Activated naive CD4-positive, alpha-beta T cell (primary cell): ENCODE data around the gene CBARP.
"Not testable (repeated sequence)": the region's sequence is repeated elsewhere in the genome, so short reads cannot be mapped to it uniquely, and the experiment has no call there.

ENCODE experiments used
- DNase-seq, 4 experiments: peaks; one replicate each; lab custom pipeline; 2025; lab: John Stamatoyannopoulos, UW

CBARP gene

DNA sequence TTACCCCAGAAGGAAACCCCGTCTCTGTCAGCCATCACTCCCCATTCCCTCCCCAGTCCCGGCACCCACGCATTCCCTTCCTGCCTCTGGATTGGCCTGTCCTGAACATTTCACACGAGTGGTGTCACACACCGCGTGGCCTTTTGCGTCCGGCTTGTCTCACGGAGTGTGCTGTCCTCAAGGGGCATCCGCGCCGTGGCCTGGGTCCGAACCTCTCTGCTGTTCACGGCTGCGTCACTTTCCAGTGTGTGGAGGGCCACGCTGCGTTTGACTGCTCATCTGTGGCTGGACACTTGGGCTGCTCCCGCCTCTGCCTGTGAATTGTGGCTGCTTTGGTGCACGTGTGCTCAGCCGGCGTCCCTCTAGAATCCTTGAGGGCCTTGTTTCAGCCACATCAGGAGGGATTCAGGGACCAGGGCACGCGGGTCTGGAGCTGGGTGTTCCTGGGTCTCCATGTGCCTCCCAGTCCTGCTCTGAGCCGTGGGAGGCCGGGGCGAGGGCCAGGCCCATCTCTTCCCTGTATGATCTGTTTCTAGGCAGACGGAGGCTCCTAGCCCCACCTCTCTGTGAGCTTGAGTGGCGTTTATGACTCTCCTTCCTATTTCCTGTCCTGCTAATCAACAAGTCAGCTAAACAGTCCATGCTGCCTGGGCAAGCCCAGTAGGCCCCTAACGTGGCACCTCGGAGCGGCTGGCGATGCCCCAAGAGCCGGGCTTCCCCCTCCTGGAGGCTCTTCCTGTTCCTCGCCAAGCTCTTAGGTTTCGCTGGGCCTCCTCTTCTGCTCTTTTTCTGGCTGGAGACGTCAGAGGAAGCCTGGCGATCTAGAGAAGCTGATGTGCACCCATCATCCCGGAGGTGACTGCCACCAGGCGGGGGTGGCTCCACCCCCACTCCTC is 24.2 kb downstream of the CBARP start:
- DNase-seq = no peak

DNA sequence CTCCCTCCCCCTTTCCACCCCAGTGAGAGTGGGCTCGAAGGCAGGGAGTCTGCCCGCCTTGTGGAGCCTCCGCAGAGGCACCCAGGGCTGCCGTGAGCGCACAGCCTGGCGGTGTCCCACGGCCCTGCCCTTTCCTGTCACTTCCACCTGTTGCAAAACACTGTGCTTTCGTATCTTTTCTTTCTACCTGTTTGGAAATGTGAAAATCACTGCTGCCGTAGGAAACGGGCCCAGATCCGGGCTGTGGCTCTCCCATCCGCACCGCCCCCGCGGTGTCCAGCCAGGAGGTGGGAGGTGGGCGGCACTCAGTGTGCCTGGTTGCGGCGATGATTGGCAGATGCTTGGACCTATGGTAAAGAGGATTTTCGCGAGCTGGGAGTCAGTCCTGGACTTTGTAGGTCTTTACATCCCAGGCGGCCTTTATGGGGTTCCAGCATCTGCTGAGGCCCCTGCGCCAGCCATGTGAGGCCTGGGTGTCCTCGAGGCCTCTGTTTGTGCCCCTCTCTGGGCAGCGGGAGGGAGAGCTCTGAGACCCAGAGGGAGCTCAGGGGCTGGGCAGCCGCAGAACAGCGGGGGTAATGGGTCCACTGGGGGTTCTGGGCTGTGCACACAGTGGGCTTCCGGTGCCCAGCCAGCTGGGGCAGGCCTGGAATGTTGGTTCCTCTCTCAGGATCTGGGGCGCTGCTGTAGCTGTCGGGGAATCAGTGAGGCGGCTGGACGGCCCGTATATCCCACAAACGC is 26.1 kb downstream of the CBARP start:
- no peak for DNase-seq

DNA sequence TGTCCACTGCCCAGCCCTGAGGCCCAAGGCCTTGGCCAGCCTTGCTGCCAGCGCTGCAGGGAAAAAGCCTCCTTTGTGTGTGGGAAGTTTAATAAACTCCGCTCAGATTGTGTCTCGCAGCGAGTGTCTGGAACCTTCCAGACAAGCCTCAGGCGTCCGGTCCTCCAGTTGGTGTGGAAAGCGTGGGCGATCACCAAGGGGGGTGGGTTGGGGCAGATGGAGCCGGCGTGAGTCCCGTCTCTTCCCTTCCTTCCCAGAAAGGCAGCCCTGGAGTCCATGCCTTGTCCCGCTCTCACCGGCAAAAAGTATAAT is 27.6 kb downstream of the CBARP start:
- no peak for DNase-seq

DNA sequence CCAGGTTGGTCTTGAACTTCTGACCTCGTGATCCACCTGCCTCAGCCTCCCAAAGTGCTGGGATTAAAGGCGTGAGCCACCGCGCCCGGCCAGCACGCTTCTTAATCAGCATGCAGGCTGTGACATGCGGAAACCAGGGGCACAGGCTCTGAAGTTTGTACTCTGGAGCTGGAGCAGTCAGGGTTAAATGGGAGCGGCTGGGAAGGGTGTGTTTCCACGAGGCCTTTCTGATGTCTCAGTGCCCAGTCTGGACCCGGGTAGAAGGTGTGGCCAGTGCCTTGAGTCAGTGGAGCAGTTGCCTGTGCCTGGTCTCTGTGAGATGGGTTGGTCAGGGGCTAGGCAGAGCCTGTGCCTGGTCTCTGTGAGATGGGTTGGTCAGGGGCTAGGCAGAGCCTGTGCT is 29.0 kb downstream of the CBARP start:
- DNase-seq = not testable (repeated sequence)

DNA sequence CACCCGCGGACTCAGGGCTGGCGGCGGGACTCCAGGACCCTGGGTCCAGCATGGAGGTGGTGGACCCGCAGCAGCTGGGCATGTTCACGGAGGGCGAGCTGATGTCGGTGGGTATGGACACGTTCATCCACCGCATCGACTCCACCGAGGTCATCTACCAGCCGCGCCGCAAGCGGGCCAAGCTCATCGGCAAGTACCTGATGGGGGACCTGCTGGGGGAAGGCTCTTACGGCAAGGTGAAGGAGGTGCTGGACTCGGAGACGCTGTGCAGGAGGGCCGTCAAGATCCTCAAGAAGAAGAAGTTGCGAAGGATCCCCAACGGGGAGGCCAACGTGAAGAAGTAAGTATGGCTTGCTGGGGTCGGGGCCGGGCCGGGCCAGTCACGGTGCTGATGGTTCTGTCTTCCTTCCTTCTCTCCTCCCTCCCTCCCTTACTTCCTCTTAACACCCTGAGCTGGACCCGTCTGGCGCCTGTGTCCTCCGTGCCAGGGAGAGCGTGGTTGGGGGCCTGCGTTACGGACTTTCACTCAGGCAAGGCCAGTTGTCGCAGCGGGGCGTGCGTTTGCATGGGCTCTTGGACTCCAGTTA is 30.8 kb downstream of the CBARP start:
- peak in 2 of 4 experiments; percentile 22 to 28 for DNase-seq

DNA sequence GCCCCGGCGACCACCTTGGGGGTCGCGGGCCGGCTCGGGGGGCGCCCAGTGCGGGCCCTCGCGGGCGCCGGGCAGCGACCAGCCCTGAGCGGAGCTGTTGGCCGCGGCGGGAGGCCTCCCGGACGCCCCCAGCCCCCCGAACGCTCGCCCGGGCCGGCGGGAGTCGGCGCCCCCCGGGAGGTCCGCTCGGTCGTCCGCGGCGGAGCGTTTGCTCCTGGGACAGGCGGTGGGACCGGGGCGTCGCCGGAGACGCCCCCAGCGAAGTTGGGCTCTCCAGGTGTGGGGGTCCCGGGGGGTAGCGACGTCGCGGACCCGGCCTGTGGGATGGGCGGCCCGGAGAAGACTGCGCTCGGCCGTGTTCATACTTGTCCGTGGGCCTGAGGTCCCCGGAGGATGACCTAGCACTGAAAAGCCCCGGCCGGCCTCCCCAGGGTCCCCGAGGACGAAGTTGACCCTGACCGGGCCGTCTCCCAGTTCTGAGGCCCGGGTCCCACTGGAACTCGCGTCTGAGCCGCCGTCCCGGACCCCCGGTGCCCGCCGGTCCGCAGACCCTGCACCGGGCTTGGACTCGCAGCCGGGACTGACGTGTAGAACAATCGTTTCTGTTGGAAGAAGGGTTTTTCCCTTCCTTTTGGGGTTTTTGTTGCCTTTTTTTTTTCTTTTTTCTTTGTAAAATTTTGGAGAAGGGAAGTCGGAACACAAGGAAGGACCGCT is 31.5 kb downstream of the CBARP start:
- no peak for DNase-seq

DNA sequence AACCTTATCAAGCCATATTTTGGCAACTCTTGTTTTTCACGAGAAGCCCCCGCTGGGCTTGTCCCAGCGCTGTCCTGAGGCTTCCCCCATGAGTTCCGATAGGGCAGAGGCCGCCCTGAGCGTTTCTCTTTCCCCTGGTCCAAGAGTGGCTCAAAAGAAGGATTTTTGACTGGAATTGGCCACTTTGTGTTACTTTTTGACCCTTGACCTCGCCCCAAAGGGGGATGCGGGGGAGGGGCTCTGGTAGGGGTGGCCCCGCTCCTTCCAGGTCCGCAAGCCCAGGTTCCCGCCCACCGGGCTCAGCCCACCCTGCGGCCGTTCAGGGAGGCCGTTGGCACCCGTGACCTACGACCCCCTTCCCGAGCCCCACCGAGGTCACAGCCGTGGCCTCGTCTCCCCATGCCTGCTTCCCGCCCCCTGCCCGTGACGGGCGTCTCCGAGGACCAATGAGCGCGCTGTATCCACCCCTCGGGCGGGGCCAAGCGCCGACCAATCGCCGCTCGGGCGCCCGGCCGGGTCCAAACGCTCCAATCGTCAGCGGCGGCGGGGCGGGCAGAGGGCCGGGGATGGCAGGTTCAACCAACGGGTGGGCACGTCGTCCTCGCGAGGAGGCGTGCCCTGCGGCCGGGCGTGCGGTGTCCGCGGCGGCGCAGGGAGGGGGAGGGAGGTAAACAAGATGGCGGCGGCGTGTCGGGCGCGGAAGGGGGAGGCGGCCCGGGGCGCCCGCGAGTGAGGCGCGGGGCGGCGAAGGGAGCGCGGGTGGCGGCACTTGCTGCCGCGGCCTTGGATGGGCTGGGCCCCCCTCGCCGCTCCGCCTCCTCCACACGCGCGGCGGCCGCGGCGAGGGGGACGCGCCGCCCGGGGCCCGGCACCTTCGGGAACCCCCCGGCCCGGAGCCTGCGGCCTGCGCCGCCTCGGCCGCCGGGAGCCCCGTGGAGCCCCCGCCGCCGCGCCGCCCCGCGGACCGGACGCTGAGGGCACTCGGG is 32.4 kb downstream of the CBARP start, which contains the start of gene STK11:
Gene STK11, plus strand, starts transcription at position 665 of the 986 bp plus-strand sequence. CDS start 1,136 bp downstream, outside the sequence.
- peak; percentile 98 to 100 (median 99) for DNase-seq

DNA sequence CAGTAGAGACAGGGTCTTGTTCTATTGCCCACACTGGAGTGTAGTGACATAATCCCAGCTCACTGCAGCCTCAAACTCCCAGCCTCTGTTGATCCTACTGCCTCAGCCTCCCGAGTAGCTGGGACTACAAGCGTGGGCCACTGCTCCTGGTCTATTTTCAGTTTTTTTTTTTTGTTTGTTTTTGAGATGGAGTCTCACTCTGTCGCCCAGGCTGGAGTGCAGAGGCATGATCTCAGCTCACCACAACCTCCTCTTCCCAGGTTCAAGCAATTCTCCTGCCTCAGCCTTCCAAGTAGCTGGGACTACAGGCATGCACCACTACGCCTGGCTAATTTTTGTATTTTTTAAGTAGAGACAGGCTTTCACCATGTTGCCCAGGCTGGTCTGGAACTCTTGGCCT is 37.2 kb downstream of the CBARP start:
- DNase-seq = not testable (repeated sequence)

DNA sequence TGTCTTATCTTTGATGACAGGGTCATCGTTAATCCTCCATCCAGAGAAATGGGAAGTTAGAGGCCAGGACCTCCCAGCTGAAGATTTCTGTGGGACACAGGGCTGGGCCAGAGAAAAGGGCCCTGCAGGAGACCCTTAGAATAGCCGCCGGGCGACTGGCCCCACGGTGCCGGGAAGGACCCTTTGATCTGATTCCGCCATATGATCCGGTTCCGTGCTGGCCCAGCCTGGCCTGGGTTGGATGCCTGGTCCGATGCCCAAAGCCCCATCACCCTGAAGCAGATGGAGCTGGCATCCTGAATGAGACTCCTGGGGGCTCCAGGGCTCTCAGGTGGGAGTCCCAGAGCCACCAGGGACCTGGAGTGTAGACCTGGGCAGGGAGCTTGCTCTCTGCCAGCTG is 38.3 kb downstream of the CBARP start:
- no peak for DNase-seq

DNA sequence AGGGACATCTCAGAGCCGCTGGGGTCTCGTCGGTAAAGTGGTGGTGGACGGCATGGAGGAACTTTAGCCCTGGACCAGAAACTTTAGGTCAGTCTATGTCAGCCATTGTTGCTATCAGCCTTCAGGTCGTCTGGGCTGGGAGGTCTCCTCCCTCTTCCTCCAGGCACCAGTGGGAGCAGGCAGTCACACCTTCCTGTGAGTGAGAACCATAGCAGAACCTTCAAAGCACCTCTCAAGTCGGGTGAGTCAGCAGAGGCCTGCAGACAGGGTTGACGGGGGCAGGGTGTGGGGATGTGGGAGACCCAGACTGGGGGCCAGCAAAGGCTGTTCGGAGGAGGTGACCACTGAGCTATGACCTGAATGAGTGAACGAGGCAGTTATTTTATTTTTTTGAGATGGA is 48.4 kb downstream of the CBARP start:
- peak in 2 of 4 experiments; percentile 27 to 44 for DNase-seq

DNA sequence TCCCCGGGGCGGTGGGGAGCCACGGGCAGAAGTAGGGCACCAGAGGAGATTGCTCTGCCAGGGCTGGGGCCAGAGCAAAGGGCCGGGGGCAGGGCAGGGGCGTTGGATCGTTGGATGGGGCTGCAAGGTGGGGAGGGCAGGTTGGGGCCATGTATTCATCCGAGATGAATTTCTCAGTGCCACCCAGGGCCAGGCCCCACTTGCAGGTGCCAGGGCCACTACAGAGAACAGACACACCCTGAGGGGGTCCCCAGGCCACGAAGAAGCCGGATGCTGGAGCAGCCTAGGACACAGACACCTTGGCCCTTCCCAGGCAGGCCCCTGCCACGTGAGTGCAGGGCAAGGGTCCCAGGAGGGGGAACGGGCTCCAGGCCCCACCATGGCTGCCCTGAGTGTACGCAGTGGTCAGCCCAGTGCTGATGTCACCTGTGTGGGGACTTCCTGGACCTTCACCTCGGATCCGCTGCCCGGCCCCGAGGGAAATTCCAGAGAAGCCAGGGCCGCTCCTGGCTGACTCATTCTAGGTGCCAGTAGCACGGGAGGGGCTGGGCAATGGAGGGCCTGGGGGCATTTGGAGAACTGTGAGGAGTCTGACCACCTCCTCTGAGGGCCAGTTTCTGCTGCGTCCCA is 54.1 kb downstream of the CBARP start:
- no peak for DNase-seq

DNA sequence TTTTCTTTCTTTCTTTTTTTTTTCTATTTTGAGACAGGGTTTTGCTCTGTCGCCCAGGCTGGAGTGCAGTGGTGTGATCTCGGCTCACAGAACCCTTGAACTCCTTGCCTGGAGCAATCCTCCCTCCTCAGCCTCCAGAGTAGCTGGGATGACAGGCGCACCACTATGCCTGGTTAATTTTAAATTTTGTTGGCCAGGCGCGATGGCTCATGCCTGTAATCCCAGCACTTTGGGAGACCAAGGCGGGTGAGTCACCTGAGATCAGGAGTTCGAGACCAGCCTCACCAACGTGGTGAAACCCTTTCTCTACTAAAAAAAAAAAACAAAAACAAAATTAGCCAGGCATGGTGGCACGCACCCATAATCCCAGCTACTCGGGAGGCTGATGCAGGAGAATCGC is 55.1 kb downstream of the CBARP start:
- DNase-seq = no peak

DNA sequence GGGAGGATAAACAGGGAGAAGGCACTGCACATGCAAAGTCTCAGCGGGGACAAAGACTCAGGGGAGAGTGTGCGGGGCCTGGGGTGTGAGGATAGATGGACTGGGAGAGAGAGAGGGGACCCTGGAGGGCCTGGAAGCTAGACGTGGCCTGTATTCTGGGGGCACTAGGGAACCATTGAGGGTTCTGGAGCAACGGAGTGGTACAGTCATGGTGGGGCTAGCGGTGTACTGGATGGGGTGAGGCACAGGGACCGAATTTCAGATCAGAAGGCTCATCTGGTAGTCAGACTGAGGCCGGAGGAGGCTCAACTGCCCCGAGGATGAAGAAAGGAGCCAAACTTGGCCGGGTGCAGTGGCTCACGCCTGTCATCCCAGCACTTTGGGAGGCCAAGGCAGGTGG is 55.7 kb downstream of the CBARP start:
- no peak for DNase-seq

DNA sequence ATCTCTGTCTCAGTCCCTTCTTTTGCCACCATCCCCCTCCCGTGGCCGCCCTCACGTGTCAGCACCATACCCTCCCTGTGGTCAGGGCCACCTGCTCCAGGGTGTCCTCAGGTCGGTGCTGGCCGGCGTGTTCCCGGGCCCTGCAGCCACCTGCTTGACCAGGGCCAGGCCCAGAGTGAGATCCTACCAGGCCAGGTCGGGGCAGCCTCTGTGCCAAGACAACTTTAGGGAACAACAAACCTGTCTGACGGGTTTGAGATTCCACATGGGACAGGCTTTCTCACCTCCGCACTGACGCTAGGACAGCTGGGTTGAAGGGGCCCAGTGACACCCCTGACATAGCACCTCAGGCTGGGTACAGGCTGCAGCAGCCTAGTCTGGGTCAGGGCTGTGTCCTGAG is 56.2 kb downstream of the CBARP start:
- DNase-seq = no peak
